H9 (cell line): ENCODE data around the gene MOB3B. TPM values are rescaled to one million over a fixed set of nuclear protein-coding genes. Genes with fewer than 3 reads are reported as not detected.

Source experiments
- DNase-seq: peaks from one replicate; pipeline ENCODE4 v3.0.0-alpha.2; 2017
- H2AFZ ChIP-seq: one replicate; pipeline ENCODE4 v1.6.1; 2013; ENCODE audit warnings: mild to moderate bottlenecking, low read length, control low read depth, moderate library complexity
- H2AK5ac ChIP-seq: 2 replicates; pipeline ENCODE4 v1.6.1; 2013; ENCODE audit warnings: low read length, control low read depth, mixed read lengths; ENCODE audit not compliant: insufficient read length
- H2BK120ac ChIP-seq: one replicate; pipeline ENCODE4 v1.6.1; 2013; ENCODE audit warnings: low read depth, mild to moderate bottlenecking, low read length, control low read depth, inconsistent platforms; ENCODE audit not compliant: poor library complexity, severe bottlenecking
- H2BK12ac ChIP-seq: 2 replicates; pipeline ENCODE4 v1.6.1; 2013; ENCODE audit warnings: low read length, control low read depth, mixed read lengths, low read depth; ENCODE audit not compliant: insufficient read length
- H2BK15ac ChIP-seq: 2 replicates; pipeline ENCODE4 v1.6.1; 2013; ENCODE audit warnings: low read depth, low read length, control low read depth
- H2BK20ac ChIP-seq: one replicate; pipeline ENCODE4 v1.6.1; 2013; ENCODE audit warnings: low read depth, mild to moderate bottlenecking, low read length, control low read depth, inconsistent platforms; ENCODE audit not compliant: poor library complexity, severe bottlenecking
- H2BK5ac ChIP-seq: 2 replicates; pipeline ENCODE4 v1.6.1; 2013; ENCODE audit warnings: low read length, control low read depth, mixed read lengths; ENCODE audit not compliant: insufficient read length
- H3K14ac ChIP-seq: 2 replicates; pipeline ENCODE4 v1.6.1; 2013; ENCODE audit warnings: low read length, control low read depth; ENCODE audit not compliant: insufficient read depth
- H3K18ac ChIP-seq: 2 replicates; pipeline ENCODE4 v1.6.1; 2013; ENCODE audit warnings: low read depth, mild to moderate bottlenecking, mixed read lengths, low read length, control low read depth; ENCODE audit not compliant: insufficient read length
- H3K23ac ChIP-seq: 2 replicates; pipeline ENCODE4 v1.6.1; 2013; ENCODE audit warnings: low read length, control low read depth, mixed read lengths, low read depth; ENCODE audit not compliant: insufficient read length
- H3K23me2 ChIP-seq: 2 replicates; pipeline ENCODE4 v1.6.1; 2013; ENCODE audit warnings: low read depth, mild to moderate bottlenecking, mixed read lengths, low read length, control low read depth; ENCODE audit not compliant: insufficient read length, poor library complexity, severe bottlenecking
- H3K27ac ChIP-seq: 2 replicates; pipeline ENCODE4 v1.5.1; 2013; ENCODE audit warnings: low read length, control low read depth, mixed read lengths, low read depth; ENCODE audit not compliant: insufficient read length
- H3K27me3 ChIP-seq: 2 replicates; pipeline ENCODE4 v1.6.1; 2013; ENCODE audit warnings: low read length, control low read depth, inconsistent platforms; ENCODE audit not compliant: insufficient read depth
- H3K4ac ChIP-seq: 2 replicates; pipeline ENCODE4 v1.6.1; 2013; ENCODE audit warnings: low read depth, mild to moderate bottlenecking, control low read depth, inconsistent platforms, low read length, moderate library complexity
- H3K4me1 ChIP-seq: 2 replicates; pipeline ENCODE4 v1.6.1; 2013; ENCODE audit warnings: low read length, control low read depth, inconsistent platforms; ENCODE audit not compliant: insufficient read depth
- H3K4me2 ChIP-seq: 2 replicates; pipeline ENCODE4 v1.6.1; 2013; ENCODE audit warnings: low read length, control low read depth, mixed read lengths; ENCODE audit not compliant: insufficient read length, insufficient read depth
- H3K56ac ChIP-seq: 2 replicates; pipeline ENCODE4 v1.6.1; 2013; ENCODE audit warnings: low read depth, mild to moderate bottlenecking, mixed read lengths, low read length, control low read depth; ENCODE audit not compliant: insufficient read length
- H3K79me1 ChIP-seq: 2 replicates; pipeline ENCODE4 v1.6.1; 2013; ENCODE audit warnings: low read depth, mild to moderate bottlenecking, moderate library complexity, low read length, control low read depth, inconsistent platforms; ENCODE audit not compliant: insufficient read depth, poor library complexity, severe bottlenecking
- H3K79me2 ChIP-seq: 2 replicates; pipeline ENCODE4 v1.6.1; 2013; ENCODE audit warnings: low read length, control low read depth, inconsistent platforms; ENCODE audit not compliant: insufficient read depth
- H3K9ac ChIP-seq: 2 replicates; pipeline ENCODE4 v1.6.1; 2013; ENCODE audit warnings: low read length, control low read depth, mixed read lengths; ENCODE audit not compliant: insufficient read length; ENCODE audit errors: extremely low read depth
- H3K9me3 ChIP-seq: one replicate; pipeline ENCODE4 v1.6.1; 2013; ENCODE audit warnings: low read depth, low read length, inconsistent platforms; ENCODE audit not compliant: control insufficient read depth
- H3T11ph ChIP-seq: one replicate; pipeline ENCODE4 v1.6.1; 2013; ENCODE audit warnings: mild to moderate bottlenecking, low read length, control low read depth, inconsistent platforms
- H4K20me1 ChIP-seq: one replicate; pipeline ENCODE4 v1.6.1; 2013; ENCODE audit not compliant: control insufficient read depth, insufficient read length, insufficient read depth
- H4K5ac ChIP-seq: 2 replicates; pipeline ENCODE4 v1.6.1; 2013; ENCODE audit warnings: low read depth, mild to moderate bottlenecking, mixed read lengths, low read length, control low read depth; ENCODE audit not compliant: insufficient read length
- H4K8ac ChIP-seq: replicated peaks from 2 replicates; pipeline ENCODE4 v1.6.1; 2013; ENCODE audit warnings: low read length, control low read depth, mixed read lengths, low read depth; ENCODE audit not compliant: insufficient read length
- H4K91ac ChIP-seq: 2 replicates; pipeline ENCODE4 v1.6.1; 2013; ENCODE audit warnings: low read depth, mild to moderate bottlenecking, moderate library complexity, mixed read lengths, low read length, control low read depth; ENCODE audit not compliant: insufficient read length
- H3K27ac Mint-ChIP-seq, 3 experiments: 2 replicates in 2 of 3; 3 replicates in 1 of 3; pipeline ENCODE4 v1.8.0; 2020 to 2021; ENCODE audit warnings: mixed read lengths in 3 of 3, mild to moderate bottlenecking in 1 of 3, moderate library complexity in 1 of 3
- H3K27me3 Mint-ChIP-seq: 2 replicates; pipeline ENCODE4 v1.8.0; 2021; ENCODE audit warnings: low read depth, mild to moderate bottlenecking, moderate library complexity, mixed read lengths
- H3K36me3 Mint-ChIP-seq, 3 experiments: 2 replicates in 2 of 3; 3 replicates in 1 of 3; pipeline ENCODE4 v1.8.0; 2020 to 2021; ENCODE audit warnings: low read depth in 3 of 3, mixed read lengths in 3 of 3; ENCODE audit not compliant: insufficient read depth in 1 of 3
- H3K4me1 Mint-ChIP-seq, 2 experiments: 2 replicates each; pipeline ENCODE4 v1.8.0; 2020; ENCODE audit warnings: mixed read lengths in 2 of 2
- H3K4me3 Mint-ChIP-seq, 2 experiments: 2 replicates in 1 of 2; 3 replicates in 1 of 2; pipeline ENCODE4 v1.8.0; 2020 to 2021; ENCODE audit warnings: mild to moderate bottlenecking in 2 of 2, mixed read lengths in 2 of 2, moderate library complexity in 1 of 2
- H3K9me3 Mint-ChIP-seq, 2 experiments: 2 replicates in 1 of 2; 3 replicates in 1 of 2; pipeline ENCODE4 v1.8.0; 2020; ENCODE audit warnings: mild to moderate bottlenecking in 2 of 2, mixed read lengths in 2 of 2, moderate library complexity in 1 of 2
- WGBS: extraction: QIAGEN DNeasy Blood & Tissue Kit; methylation state at CpG from one replicate; pipeline ENCODE4 v1.1.7; 2013; ENCODE audit warnings: missing lambda C conversion rate, low lambda C conversion rate, mixed read lengths; ENCODE audit not compliant: insufficient read length; ENCODE audit errors: extremely low coverage; 5-methylcytosine and 5-hydroxymethylcytosine counted together
- total RNA-seq: library from RNA; stranded (reverse); gene quantifications from 2 replicates; pipeline ENCODE4 v1.2.1, GENCODE V29; 2021
- TF ChIP-seq, protein P1 (sequence below): fragments of 200-600 bp; sonication (generic); conservative IDR thresholded peaks from 3 replicates; pipeline ENCODE4 v1.8.0; 2021; ENCODE audit warnings: antibody characterized with exemption, mild to moderate bottlenecking

The MOB3B gene
- total RNA-seq, 1 experiment from 2014 or later = 9.8 TPM

- Histone ChIP-seq H3K23me2 (peaks cover 8% of the 10 kb centered on the region), H3K9me3 (no peaks in the 10 kb centered on the region), H3K4me2 (no peak overlapping the region), H2BK5ac (no peak overlapping the region), H3K79me1 (no peaks in the 10 kb centered on the region), H3K4ac (no peak overlapping the region), H4K8ac (no peak overlapping the region), H4K5ac (no peak overlapping the region), H2BK15ac (no peak overlapping the region), H3K56ac (no peak overlapping the region), H3K14ac (no peak overlapping the region), H4K20me1 (no peaks in the 10 kb centered on the region), H3K27me3 (no peaks in the 10 kb centered on the region), H4K91ac (no peak overlapping the region), H3T11ph (no peak overlapping the region), H2AK5ac (no peak overlapping the region), H2BK12ac (no peak overlapping the region), H2BK120ac (no peak overlapping the region), H3K18ac (no peak overlapping the region), H2BK20ac (no peak overlapping the region), H3K27ac (no peak overlapping the region), H3K9ac (no peak overlapping the region), H3K79me2 (peaks cover 3% of the 10 kb centered on the region; the same call in 1 of the 2 replicates), H3K4me1 (no peaks in the 10 kb centered on the region), H2AFZ (no peak overlapping the region), H3K23ac (no peak overlapping the region)
- WGBS = no CpG with 5 or more reads among the region's 4 CpGs
- Mint-ChIP-seq H3K4me1 (peaks cover 19 to 22% of the 10 kb centered on the region in 2 experiments), H3K27me3 (peaks cover 4% of the 10 kb centered on the region), H3K4me3 (no peak overlapping the region), H3K36me3 (peaks cover 2 to 14% (median 9%) of the 10 kb centered on the region in 3 experiments; a peak in 6 of 7 replicates), H3K27ac (no peak overlapping the region), H3K9me3 (peaks cover 2 to 3% of the 10 kb centered on the region in 2 experiments; a peak in 4 of 5 replicates)
- no peak for DNase-seq
- TF ChIP-seq, protein P1, sequence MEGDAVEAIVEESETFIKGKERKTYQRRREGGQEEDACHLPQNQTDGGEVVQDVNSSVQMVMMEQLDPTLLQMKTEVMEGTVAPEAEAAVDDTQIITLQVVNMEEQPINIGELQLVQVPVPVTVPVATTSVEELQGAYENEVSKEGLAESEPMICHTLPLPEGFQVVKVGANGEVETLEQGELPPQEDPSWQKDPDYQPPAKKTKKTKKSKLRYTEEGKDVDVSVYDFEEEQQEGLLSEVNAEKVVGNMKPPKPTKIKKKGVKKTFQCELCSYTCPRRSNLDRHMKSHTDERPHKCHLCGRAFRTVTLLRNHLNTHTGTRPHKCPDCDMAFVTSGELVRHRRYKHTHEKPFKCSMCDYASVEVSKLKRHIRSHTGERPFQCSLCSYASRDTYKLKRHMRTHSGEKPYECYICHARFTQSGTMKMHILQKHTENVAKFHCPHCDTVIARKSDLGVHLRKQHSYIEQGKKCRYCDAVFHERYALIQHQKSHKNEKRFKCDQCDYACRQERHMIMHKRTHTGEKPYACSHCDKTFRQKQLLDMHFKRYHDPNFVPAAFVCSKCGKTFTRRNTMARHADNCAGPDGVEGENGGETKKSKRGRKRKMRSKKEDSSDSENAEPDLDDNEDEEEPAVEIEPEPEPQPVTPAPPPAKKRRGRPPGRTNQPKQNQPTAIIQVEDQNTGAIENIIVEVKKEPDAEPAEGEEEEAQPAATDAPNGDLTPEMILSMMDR = no peak
These were observed 41.4 kb upstream of the MOB3B start for GRCh38 chr9:27571011-27571410.
